Gastrocnemius medialis (tissue), 4 donors: ENCODE results near the gene AFF3.

Experiments used
- CTCF ChIP-seq, 5 experiments: fragments of 450-650 bp in 3 of 5; fragments of 200-600 bp in 2 of 5; sonication (generic) in 2 of 5; IDR thresholded peaks in 4 of 5; conservative IDR thresholded peaks in 1 of 5; 1 replicate in 4 of 5; 2 replicates in 1 of 5; pipeline ENCODE4 v1.5.1; 2016 to 2019; ENCODE audit warnings: antibody characterized with exemption in 5 of 5, mild to moderate bottlenecking in 3 of 5, moderate library complexity in 3 of 5
- POLR2A ChIP-seq, 2 donors: fragments of 450-650 bp; IDR thresholded peaks; one replicate each; pipeline ENCODE4 v1.6.1; 2017; ENCODE audit warnings: antibody characterized with exemption in 2 of 2, mild to moderate bottlenecking in 2 of 2, moderate library complexity in 2 of 2

- no peak for TF ChIP-seq CTCF (IDR thresholded peaks at IDR 0.05 in 4 of 5, conservative IDR thresholded peaks at IDR 0.05 in 1 of 5)
- TF ChIP-seq POLR2A (IDR thresholded peaks at IDR 0.05), result no peak
Measured at GRCh38 chr2:99714349-99714748, 428.0 kb downstream of the AFF3 start.
